ENCODE data around the gene GPSM3. TPM values are rescaled to one million over a fixed set of nuclear protein-coding genes. Genes with fewer than 3 reads are reported as not detected.

GPSM3 gene
- total RNA-seq, 2 donors from 2014 or later, result 6.7 to 8.6 TPM

DNA sequence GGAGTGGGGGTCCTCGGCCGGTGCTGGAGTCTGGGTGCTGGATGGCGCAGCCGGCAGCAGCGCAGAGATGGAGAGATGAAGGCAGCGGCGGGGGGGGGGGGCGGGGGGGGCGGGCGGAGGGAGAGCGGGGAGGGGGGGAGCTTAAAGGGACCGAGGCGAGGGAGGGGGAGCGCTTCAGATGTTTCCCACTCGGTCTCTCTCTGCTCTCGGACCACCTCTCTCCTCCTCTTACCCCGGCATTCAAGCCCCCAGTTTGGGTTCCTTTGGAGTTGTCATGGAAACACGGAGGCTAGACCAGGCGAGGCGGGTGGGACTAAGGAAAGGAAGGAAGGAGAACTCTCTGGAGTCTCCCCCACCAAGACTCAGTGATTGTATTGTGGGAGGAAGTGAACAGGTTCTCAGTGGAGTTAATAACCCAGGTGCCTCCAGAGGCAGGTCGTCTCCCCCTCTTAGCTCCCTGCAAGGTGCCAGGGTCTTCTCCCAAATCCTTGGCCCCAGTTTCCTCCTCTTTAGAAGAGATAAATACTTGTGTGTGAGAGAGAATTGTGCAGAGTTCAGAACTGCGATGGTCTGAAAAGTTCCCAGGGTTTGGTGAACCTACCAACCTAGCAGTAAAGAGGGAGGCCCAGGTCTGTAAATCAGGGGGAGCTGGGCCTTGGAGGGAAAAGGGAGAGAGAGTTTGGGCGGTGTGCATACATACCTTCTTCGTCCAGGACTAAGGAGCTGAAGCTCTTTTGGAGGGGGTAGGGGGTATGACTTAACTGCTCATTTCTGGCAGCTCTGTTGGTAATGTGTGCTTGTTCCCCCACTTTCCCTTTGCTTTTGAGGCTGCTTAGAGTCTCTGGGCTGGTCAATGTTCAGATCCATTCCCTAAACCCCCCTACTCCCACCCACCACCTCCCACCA, 40.3 kb downstream of the GPSM3 start, which contains the start of gene PRRT1:
TSS of gene PRRT1 (minus strand) at position 77 of the 906 bp plus-strand sequence. CDS start 112 bp downstream, outside the sequence.
- intact Hi-C loops (cut with DNase I), result no loop called here
- Histone ChIP-seq H3K4me3 (peak within 1 kb of the TSS; percentile 17), H3K9me3 (no peaks in the 10 kb centered on the region), H3K9ac (ENCODE audit: low read depth in 2 of 2, low read length in 2 of 2) (peak within 1 kb of the TSS; percentile 68 to 98), H3K27me3 (no peaks in the 10 kb centered on the region), H3K36me3 (no peaks in the 10 kb centered on the region), H3K27ac (no peak within 1 kb of the TSS), H3K4me1 (peaks cover 4% of the 10 kb centered on the region)
- TF ChIP-seq, protein P1, sequence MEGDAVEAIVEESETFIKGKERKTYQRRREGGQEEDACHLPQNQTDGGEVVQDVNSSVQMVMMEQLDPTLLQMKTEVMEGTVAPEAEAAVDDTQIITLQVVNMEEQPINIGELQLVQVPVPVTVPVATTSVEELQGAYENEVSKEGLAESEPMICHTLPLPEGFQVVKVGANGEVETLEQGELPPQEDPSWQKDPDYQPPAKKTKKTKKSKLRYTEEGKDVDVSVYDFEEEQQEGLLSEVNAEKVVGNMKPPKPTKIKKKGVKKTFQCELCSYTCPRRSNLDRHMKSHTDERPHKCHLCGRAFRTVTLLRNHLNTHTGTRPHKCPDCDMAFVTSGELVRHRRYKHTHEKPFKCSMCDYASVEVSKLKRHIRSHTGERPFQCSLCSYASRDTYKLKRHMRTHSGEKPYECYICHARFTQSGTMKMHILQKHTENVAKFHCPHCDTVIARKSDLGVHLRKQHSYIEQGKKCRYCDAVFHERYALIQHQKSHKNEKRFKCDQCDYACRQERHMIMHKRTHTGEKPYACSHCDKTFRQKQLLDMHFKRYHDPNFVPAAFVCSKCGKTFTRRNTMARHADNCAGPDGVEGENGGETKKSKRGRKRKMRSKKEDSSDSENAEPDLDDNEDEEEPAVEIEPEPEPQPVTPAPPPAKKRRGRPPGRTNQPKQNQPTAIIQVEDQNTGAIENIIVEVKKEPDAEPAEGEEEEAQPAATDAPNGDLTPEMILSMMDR (IDR thresholded peaks at IDR 0.05), result no peak
- no peak for DNase-seq

DNA sequence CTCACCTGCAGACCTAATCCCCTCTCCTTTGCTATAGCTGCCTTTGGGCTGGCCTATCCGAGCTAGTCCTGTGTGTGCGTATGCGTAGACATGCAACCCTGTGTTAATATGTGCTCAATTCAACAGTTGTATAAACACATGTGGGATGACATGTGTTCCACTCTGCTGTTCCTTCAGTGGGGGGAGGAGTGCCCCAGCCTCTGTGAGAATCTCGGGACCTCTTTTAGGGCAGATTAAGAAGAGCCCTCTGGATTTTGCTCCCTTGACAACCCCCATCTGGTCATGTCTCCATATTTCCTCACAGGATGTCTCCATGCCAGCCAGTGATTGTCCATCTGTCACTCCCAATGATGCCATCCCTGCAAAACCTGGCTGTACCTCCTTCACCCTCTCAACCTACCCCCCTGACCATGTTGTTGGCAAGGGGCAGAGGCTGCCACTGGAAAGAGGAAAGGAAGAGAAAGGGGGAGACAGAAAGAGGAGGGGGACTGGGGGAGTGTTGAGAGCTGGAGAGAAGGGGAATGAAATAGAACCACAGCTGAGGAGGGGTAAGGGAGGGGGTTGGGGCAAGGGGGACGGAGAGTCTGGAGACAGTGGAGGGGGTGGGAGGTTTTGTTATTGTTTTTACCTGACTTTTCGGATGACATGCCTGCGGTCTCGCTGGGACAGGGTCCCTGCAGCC, 41.1 kb downstream of the GPSM3 start:
- Histone ChIP-seq H3K4me1 (peaks cover 4% of the 10 kb centered on the region), H3K4me3 (peak overlapping the region; percentile 17), H3K27ac (no peak overlapping the region), H3K36me3 (no peaks in the 10 kb centered on the region), H3K9ac (ENCODE audit: low read depth in 2 of 2, low read length in 2 of 2) (peak overlapping the region in 1 of 2 donors; percentile 26), H3K9me3 (no peaks in the 10 kb centered on the region), H3K27me3 (no peaks in the 10 kb centered on the region)
- DNase-seq, result no peak
- intact Hi-C loops (cut with DNase I), result no loop called here
- TF ChIP-seq, protein P1 (IDR thresholded peaks at IDR 0.05), result no peak

DNA sequence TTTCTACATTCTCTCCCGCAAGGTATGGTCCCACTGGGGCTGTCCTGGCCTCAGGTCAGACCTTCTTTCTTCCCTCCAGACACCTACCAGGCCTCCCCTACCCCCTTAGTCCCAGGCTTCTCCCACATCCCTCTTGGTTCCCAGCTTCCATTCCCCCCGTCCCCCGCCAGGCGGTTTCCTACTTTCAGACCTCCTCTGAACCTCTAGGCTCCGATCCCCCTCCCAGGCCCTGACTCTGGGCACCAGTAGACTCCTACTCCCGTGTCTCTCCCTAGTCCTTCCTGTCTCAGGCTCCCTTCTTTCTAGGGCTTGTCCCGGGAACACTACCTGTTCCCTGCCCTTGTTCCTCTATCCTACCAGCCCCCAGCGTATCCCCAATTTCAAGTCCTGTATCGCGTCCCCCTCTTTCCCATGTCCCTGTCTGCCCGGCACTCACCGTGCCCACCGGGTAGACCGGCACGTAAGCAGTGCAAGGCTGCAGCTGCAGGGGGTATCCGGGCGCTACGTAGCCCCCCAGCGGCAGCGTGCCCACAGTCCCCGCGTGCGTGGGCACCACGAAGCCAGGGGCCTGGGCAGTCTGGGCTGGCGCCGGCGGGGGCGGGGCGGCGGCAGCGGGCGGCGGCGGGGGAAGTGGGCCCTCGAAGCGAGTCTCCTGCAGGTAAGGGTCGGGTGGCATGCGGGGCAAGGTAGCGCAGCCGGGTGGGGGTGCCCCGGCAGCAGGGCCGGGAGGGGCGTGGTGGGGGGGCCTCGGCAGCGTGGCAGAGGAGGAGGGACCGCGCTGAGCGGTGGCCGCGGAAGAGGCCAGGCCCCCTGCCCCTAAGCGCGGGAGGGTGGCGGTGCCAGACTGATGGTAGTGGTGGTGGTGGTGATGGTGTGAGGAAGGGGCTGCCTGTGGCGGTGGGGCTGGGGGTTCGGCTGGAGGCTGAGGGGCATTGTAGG, 42.2 kb downstream of the GPSM3 start:
- H3K9ac ChIP-seq (ENCODE audit: low read depth in 2 of 2, low read length in 2 of 2), result peak overlapping the region in 1 of 2 donors; percentile 26
- H3K27me3 ChIP-seq, result no peaks in the 10 kb centered on the region
- peaks cover 4% of the 10 kb centered on the region for H3K4me1 ChIP-seq
- H3K4me3 ChIP-seq, result no peak overlapping the region
- no peak for DNase-seq
- intact Hi-C loops (cut with DNase I), result no loop called here
- no peak overlapping the region for H3K27ac ChIP-seq
- no peaks in the 10 kb centered on the region for H3K36me3 ChIP-seq
- TF ChIP-seq, protein P1 (IDR thresholded peaks at IDR 0.05), result no peak
- H3K9me3 ChIP-seq, result no peaks in the 10 kb centered on the region

DNA sequence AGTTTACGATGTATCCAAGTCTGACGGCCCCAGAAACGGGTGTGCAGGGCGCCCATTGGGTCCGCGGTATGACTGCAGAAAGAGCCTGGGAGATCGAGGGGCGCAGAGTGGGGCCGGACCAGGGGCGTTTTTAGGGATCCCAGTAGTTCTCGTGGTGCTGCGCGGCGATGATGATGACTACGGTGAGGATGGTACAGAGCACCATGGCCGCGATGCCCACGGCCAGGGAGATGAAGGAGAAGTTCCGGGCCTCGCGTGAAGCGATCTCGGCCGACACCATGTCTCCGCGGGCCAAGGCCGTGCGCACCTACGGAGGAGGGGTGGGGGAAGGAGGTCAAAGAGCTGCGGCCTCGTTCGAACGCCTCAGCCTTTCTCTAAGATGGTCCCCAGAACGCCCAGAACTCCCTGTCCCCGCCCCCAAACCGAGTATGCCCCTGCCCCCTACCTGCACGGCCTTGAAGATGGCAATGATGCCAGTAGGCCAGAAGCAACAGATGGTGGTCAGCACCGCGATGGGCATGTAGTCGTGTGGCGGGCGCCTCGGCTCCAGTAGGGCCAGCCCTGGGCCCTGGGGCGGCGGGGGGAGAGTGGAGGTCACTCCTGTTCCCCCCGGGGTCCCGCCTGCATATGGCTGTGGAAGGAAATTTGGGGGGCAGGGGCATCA, 43.2 kb downstream of the GPSM3 start:
- DNase-seq, result no peak
- H3K4me1 ChIP-seq, result no peaks in the 10 kb centered on the region
- no peak overlapping the region for H3K27ac ChIP-seq
- no peaks in the 10 kb centered on the region for H3K36me3 ChIP-seq
- peak overlapping the region; percentile 17 for H3K4me3 ChIP-seq
- intact Hi-C loops (cut with DNase I), result no loop called here
- H3K9me3 ChIP-seq, result no peaks in the 10 kb centered on the region
- no peaks in the 10 kb centered on the region for H3K27me3 ChIP-seq
- no peak overlapping the region for H3K9ac ChIP-seq (ENCODE audit: low read depth in 2 of 2, low read length in 2 of 2)
- TF ChIP-seq, protein P1 (IDR thresholded peaks at IDR 0.05), result no peak

Measured in colonic mucosa (tissue), 4 donors.